GM12891 (cell line): Measurements from ENCODE around the gene HELZ.

Experiments
- DNase-seq: peaks from one replicate; pipeline ENCODE4 v3.0.0; 2011; ENCODE audit warnings: low spot score; ENCODE audit not compliant: insufficient read length
- FAIRE-seq: peaks from 2 replicates; lab custom pipeline; 2011; peaks lifted over from hg19 to GRCh38; lab: Jason Lieb, UNC
- PAX5 ChIP-seq: IDR thresholded peaks from 2 replicates; pipeline ENCODE4 v1.6.1; 2011; ENCODE audit warnings: low read length, moderate library complexity, mild to moderate bottlenecking; ENCODE audit not compliant: insufficient read depth, severe bottlenecking
- POLR2A ChIP-seq: IDR thresholded peaks from 2 replicates; pipeline ENCODE4 v1.6.1; 2011; ENCODE audit warnings: low read depth, low read length, control low read depth
- POLR2AphosphoS5 ChIP-seq: IDR thresholded peaks from 2 replicates; pipeline ENCODE4 v1.6.1; 2011; ENCODE audit warnings: low read depth, low read length, control low read depth
- POU2F2 ChIP-seq: IDR thresholded peaks from 2 replicates; pipeline ENCODE4 v1.6.1; 2011; ENCODE audit warnings: low read depth, mild to moderate bottlenecking, control low read depth, low read length, moderate library complexity
- SPI1 ChIP-seq: IDR thresholded peaks from 2 replicates; pipeline ENCODE4 v1.6.1; 2011; ENCODE audit warnings: low read depth, low read length, control low read depth
- TAF1 ChIP-seq: IDR thresholded peaks from 2 replicates; pipeline ENCODE4 v1.6.1; 2011; ENCODE audit warnings: low read depth, low read length, control low read depth

The HELZ gene

DNA sequence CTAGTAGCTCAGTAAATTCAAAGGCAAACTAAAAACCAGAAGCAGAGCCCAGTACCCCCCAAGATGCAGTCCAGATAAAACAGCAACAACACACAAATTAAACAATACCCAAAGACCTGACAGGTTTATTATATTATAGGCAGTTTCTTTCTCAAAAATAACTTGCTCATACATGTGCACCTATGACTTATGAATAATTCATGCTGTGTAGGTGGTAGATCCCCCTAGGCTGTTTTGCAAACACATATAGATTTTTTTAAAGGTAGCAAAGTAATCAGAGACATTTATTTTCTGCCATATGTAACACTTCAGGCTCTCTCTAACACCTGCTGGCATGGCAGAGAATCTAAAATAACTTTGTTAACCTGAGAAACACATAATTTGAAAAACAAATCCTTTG, 173.4 kb downstream of the HELZ start:
- no peak for TF ChIP-seq TAF1
- TF ChIP-seq POLR2AphosphoS5: no peak
- TF ChIP-seq PAX5: no peak
- TF ChIP-seq SPI1: no peak
- TF ChIP-seq POU2F2: no peak
- TF ChIP-seq POLR2A: no peak
- DNase-seq (no peak), FAIRE-seq (no peak)

- TF ChIP-seq PAX5 (no peak), POU2F2 (no peak), TAF1 (no peak), POLR2AphosphoS5 (no peak), POLR2A (no peak), SPI1 (no peak)
- DNase-seq (no peak), FAIRE-seq (no peak)
These were observed 175.3 kb downstream of the HELZ start for GRCh38 chr17:67069603-67070136.

DNA sequence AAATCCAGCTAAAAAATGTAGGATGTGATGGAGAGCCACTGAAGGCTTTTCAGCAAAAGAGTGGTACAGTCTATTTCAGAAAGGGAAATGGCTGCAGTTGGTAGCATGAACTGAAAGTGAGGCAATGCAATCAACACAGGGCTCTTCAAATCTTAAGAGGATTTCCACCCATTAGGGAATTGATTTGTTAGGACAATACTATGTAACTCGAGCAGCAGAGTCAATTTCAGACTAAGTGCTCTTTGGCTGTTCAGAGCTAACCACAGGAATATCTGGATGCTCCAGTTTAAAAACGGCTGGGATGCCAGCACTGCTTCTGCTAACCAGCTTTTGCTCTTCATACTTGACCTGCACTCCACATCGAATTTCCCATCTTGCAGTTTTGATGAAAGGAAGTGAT, 176.0 kb downstream of the HELZ start:
- FAIRE-seq: no peak
- 0 out of 2 replicates have a peak, but pooled peaks have one; percentile 1 for TF ChIP-seq POLR2AphosphoS5
- TF ChIP-seq PAX5: no peak
- no peak for TF ChIP-seq POU2F2
- no peak for DNase-seq

DNA sequence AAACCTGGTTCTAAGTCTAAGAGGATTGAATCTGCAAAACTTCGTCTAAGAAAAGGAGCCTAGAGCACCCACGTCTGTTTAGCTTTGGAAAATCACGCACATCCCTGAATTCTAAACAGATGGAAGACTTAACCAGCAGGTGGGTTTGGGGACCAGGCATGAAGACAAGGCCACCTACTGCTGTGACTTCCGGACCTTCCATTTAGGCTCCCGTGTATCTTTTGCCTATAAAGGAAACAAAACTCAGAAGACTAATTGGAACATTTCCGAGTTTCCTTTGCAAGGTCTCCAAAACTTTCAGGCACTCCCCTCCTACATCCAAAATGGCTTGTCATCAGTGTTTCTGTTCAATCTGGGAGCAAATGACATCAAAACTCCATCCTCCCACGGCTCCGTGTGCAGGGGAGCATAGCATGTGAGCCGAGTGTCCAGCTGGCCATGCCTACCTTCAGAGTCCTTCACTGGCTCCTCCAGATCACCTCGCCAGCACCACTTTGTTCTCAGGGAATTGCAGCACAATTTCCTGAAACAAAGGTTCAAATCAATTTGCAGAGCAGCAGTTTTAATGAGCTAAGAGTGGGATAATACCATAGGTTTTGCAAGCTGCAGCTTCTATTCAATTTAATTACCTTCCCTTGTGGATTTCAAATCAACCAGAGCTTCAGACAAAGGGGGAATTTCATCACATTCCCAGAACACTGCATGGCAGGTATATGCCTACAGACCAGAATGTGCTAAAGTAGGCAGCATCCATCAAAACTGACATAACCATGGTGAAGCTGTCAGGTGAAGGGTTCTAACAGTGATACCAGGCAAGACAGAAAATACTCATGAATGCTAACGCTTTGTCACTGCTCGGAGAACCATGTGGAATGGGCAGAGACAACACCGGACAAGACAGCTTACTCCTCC, 177.2 kb downstream of the HELZ start:
- DNase-seq: no peak
- TF ChIP-seq SPI1 (no peak), POLR2A (no peak)
- FAIRE-seq: no peak

GRCh38 chr17:67066717-67067116, 178.3 kb downstream of the HELZ start:
- DNase-seq (no peak), FAIRE-seq (no peak)
- no peak for TF ChIP-seq TAF1
- no peak for TF ChIP-seq POLR2AphosphoS5
- TF ChIP-seq POLR2A: no peak
- TF ChIP-seq POU2F2: no peak
- TF ChIP-seq SPI1: no peak
- no peak for TF ChIP-seq PAX5

GRCh38 chr17:67063141-67063540, 181.9 kb downstream of the HELZ start:
- TF ChIP-seq POLR2AphosphoS5 (no peak), POU2F2 (no peak), PAX5 (no peak)
- FAIRE-seq (no peak), DNase-seq (no peak)

DNA sequence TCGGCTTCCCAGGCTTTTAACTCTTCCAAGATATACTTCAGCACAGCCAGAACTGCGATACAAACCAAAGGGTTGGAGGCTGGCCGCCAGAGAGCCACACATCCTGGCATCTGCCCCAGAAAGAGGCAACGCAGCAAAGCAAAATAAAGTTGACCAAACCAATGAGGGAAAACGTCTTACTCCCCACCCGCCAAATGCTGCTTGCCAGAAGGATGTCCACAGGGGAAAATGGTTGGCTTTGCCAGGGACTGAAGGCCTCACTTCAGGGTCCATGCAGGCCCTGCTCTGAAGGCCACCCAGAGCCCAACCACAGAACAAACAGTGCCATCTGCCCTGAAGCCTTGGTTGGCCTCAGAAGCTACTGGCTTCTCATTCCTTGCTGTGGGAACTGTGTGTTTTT, 185.6 kb downstream of the HELZ start:
- FAIRE-seq: no peak

DNA sequence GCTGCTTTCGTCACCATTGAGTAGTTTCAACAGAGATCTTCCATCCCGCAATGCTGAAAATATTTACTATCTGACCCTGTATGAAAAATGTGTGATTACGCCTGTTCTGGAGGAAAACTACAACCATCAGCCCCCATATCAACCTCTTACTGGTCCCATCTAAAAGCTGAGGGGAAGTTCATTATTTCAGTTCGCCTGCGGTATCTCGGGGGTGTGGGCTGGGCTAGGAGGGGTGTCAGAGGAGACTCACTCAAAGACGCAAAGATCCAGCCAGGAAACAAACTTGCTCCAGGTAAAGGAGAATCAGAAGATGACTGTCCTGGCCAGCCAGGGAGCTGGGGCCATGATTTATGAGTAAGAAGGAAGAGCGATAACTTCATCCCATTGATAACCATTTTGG, 187.0 kb downstream of the HELZ start:
- no peak for FAIRE-seq
- TF ChIP-seq TAF1: no peak
- TF ChIP-seq SPI1: no peak
- TF ChIP-seq POU2F2: no peak
- TF ChIP-seq PAX5: no peak
- TF ChIP-seq POLR2AphosphoS5: no peak
- no peak for TF ChIP-seq POLR2A

More for the DNA sequence above, 185.6 kb downstream of the HELZ start:
- no peak for DNase-seq
- no peak for TF ChIP-seq POLR2AphosphoS5
- no peak for TF ChIP-seq SPI1
- TF ChIP-seq POLR2A: no peak
- TF ChIP-seq TAF1: no peak
- TF ChIP-seq PAX5: no peak
- no peak for TF ChIP-seq POU2F2

DNA sequence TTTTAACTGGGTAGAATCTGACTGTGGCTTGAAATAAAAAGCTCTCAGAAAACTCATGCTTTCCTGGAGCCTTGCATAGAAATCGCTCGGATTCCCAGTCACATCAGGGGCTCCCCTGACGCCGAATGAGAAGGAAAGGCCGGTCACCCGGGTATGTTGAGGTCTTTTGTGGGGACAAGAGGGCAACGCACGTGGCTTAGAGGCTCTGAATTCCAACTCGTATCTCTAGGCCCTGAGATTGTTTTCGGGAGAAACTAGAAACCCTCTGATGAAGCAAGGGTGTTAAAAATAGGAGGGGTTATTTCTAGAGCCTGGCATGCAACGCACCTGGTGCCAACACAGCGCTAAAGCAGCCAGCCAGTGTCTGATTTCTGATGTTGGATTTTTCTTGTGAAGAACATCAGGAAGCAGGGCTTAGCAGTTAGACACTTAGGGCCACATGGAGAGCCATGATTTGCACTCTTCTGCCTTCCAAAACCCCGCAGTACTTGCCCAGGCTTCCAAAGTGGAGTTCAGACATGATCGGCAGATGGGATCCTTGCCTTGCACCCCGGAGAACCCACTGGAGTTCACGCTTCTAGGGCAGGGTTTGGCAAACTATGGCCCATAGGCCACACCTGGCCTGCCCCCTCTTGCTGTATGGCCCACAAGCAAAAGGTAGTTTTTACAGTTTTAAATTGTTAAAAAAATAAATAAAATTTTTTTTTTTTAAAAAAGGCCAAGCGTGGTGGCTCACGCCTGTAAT, 188.1 kb downstream of the HELZ start:
- DNase-seq (no peak), FAIRE-seq (no peak)
- TF ChIP-seq POLR2A (no peak), POLR2AphosphoS5 (no peak), SPI1 (no peak), PAX5 (no peak), TAF1 (no peak), POU2F2 (no peak)

More for the DNA sequence above, 187.0 kb downstream of the HELZ start:
- DNase-seq: no peak
